ENCODE results near the gene RFK. TPM values are rescaled to one million over a fixed set of nuclear protein-coding genes. Genes with fewer than 3 reads are reported as not detected.

Gene RFK
- total and polyA plus RNA-seq, 10 donors: 5.4 to 21.4 (median 14.1) TPM

- Histone ChIP-seq H3K4me3 (no peak overlapping the region), H3K4me1 (peaks cover 0 to 15% (median 11%) of the 10 kb centered on the region in 6 donors), H3K9me3 (no peaks in the 10 kb centered on the region), H3K27ac (no peak overlapping the region), H3K27me3 (replicated peaks in 1 of 7) (no peaks in the 10 kb centered on the region), H3K36me3 (no peaks in the 10 kb centered on the region)
- intact Hi-C loops (cut with DNase I; ENCODE audit: low total_unique reads): no loop called here
- 75 to 95% (median 81%) methylated on average over 3 of the region's 3 CpGs for WGBS, 5 donors
- no peak for DNase-seq
- TF ChIP-seq POLR2A (IDR thresholded peaks at IDR 0.05): no peak
- TF ChIP-seq CTCF (IDR thresholded peaks at IDR 0.05 in 8 of 11, conservative IDR thresholded peaks at IDR 0.05 in 3 of 11): no peak
- no peak for TF ChIP-seq POLR2AphosphoS5 (IDR thresholded peaks at IDR 0.05)
Measured at GRCh38 chr9:76401580-76402354, 7.5 kb upstream of the RFK start.

GRCh38 chr9:76401176-76401575 lies 7.0 kb upstream of the RFK start:
- Histone ChIP-seq H3K4me1 (peaks cover 0 to 15% (median 11%) of the 10 kb centered on the region in 6 donors), H3K27me3 (replicated peaks in 1 of 7) (no peaks in the 10 kb centered on the region), H3K9me3 (no peaks in the 10 kb centered on the region), H3K27ac (no peak overlapping the region), H3K36me3 (no peaks in the 10 kb centered on the region), H3K4me3 (no peak overlapping the region)
- TF ChIP-seq POLR2AphosphoS5 (IDR thresholded peaks at IDR 0.05): no peak
- DNase-seq: no peak
- intact Hi-C loops (cut with DNase I; ENCODE audit: low total_unique reads): no loop called here
- 84 to 95% (median 91%) methylated on average over 2 of the region's 2 CpGs for WGBS, 5 donors

- Histone ChIP-seq H3K27me3 (replicated peaks in 1 of 7) (no peaks in the 10 kb centered on the region), H3K9me3 (no peaks in the 10 kb centered on the region), H3K4me1 (peaks cover 0 to 19% (median 15%) of the 10 kb centered on the region in 6 donors), H3K27ac (no peak overlapping the region), H3K36me3 (no peaks in the 10 kb centered on the region), H3K4me3 (no peak overlapping the region)
- TF ChIP-seq POLR2AphosphoS5 (IDR thresholded peaks at IDR 0.05) (no peak), POLR2A (IDR thresholded peaks at IDR 0.05) (no peak), CTCF (IDR thresholded peaks at IDR 0.05 in 8 of 11, conservative IDR thresholded peaks at IDR 0.05 in 3 of 11) (no peak)
- DNase-seq: no peak
- intact Hi-C loops (cut with DNase I; ENCODE audit: low total_unique reads): no loop called here
- WGBS, 5 donors: 13 to 28% (median 23%) methylated on average over 1 of the region's 1 CpG
Measured at GRCh38 chr9:76400534-76401096, 6.4 kb upstream of the RFK start.

- no peak for TF ChIP-seq POLR2A (IDR thresholded peaks at IDR 0.05)
- no peak for TF ChIP-seq CTCF (IDR thresholded peaks at IDR 0.05 in 8 of 11, conservative IDR thresholded peaks at IDR 0.05 in 3 of 11)
- TF ChIP-seq POLR2AphosphoS5 (IDR thresholded peaks at IDR 0.05): no peak
- Histone ChIP-seq H3K9me3 (no peaks in the 10 kb centered on the region), H3K36me3 (no peaks in the 10 kb centered on the region), H3K27ac (no peak overlapping the region), H3K4me1 (peaks cover 0 to 27% (median 22%) of the 10 kb centered on the region in 6 donors), H3K4me3 (no peak overlapping the region), H3K27me3 (replicated peaks in 1 of 7) (no peaks in the 10 kb centered on the region)
- intact Hi-C loops (cut with DNase I; ENCODE audit: low total_unique reads): no loop called here
- no peak for DNase-seq
- 34 to 64% (median 40%) methylated on average over 1 of the region's 1 CpG for WGBS, 5 donors
Measured at GRCh38 chr9:76399856-76400255, 5.6 kb upstream of the RFK start.

Measured in spleen (tissue), 11 donors.